Endothelial cell of umbilical vein (primary cell): Measurements from ENCODE around the gene EIF5AL1. TPM values are rescaled to one million over a fixed set of nuclear protein-coding genes. Genes with fewer than 3 reads are reported as not detected.
"Not testable (repeated sequence)": the region's sequence is repeated elsewhere in the genome, so short reads cannot be mapped to it uniquely, and the experiment has no call there.

Experiments
- BruUV-seq: library from RNA; stranded (reverse); fragments of 400-500 nt; replicated peaks from 2 replicates; lab custom pipeline; 2021; lab: Mats Ljungman, UMichigan
- CTCF ChIA-PET: fragments of 300-600, 350-600 bp; sonication (Branson Sonifier 250); formaldehyde crosslinking; loops from one replicate; lab custom pipeline; 2021; ENCODE audit warnings: antibody characterized with exemption, inconsistent platforms; lab: Charles Lee
- POLR2A ChIA-PET: fragments of 300-600, 350-600 bp; sonication (Branson Sonifier 250); formaldehyde crosslinking; loops from one replicate; lab custom pipeline; 2021; ENCODE audit warnings: antibody characterized with exemption, inconsistent platforms; lab: Charles Lee
- DNase-seq: peaks from one replicate; pipeline ENCODE4 v3.0.0-alpha.2; 2011; ENCODE audit warnings: low read depth, low spot score
- FAIRE-seq: peaks from 2 replicates; lab custom pipeline; 2011; peaks lifted over from hg19 to GRCh38; lab: Jason Lieb, UNC
- H2AFZ ChIP-seq: 2 replicates; pipeline ENCODE4 v1.6.0; 2012; ENCODE audit warnings: low read depth, low read length, control low read depth, inconsistent platforms
- H3K27ac ChIP-seq: 2 replicates; pipeline ENCODE4 v1.5.1; 2011; ENCODE audit warnings: low read depth, mild to moderate bottlenecking, control low read depth, low read length, moderate library complexity; ENCODE audit not compliant: insufficient read depth
- H3K27me3 ChIP-seq, 2 experiments: 2 replicates each; pipeline versions ENCODE4 v1.6.0 to v1.6.1; 2011; ENCODE audit warnings: low read length in 2 of 2, mixed read lengths in 1 of 2; ENCODE audit not compliant: control insufficient read depth in 2 of 2, insufficient read depth in 2 of 2
- H3K36me3 ChIP-seq, 2 experiments: 2 replicates in 1 of 2; 3 replicates in 1 of 2; pipeline ENCODE4 v1.5.1; 2011; ENCODE audit warnings: low read length in 2 of 2, mild to moderate bottlenecking in 1 of 2, moderate library complexity in 1 of 2; ENCODE audit not compliant: control insufficient read depth in 2 of 2, insufficient read depth in 2 of 2; ENCODE audit errors: extremely low read depth in 1 of 2
- H3K4me1 ChIP-seq: 3 replicates; pipeline ENCODE4 v1.5.1; 2011; ENCODE audit warnings: mild to moderate bottlenecking, low read length; ENCODE audit not compliant: control insufficient read depth, insufficient read depth; ENCODE audit errors: extremely low read depth
- H3K4me2 ChIP-seq: 2 replicates; pipeline ENCODE4 v1.6.1; 2011; ENCODE audit warnings: low read length, control low read depth, mixed read lengths; ENCODE audit not compliant: insufficient read depth
- H3K4me3 ChIP-seq, 3 experiments: fragments of 200-600 bp in 1 of 3; sonication (generic), shearing (Covaris generic) in 1 of 3; replicated peaks in 1 of 3; 2 replicates each; pipeline ENCODE4 v1.5.1; 2011 to 2016; ENCODE audit warnings: control low read depth in 3 of 3, low read length in 3 of 3, mild to moderate bottlenecking in 2 of 3, inconsistent platforms in 1 of 3, low read depth in 1 of 3, moderate library complexity in 1 of 3; ENCODE audit not compliant: insufficient read depth in 1 of 3
- H3K79me2 ChIP-seq: 2 replicates; pipeline ENCODE4 v1.6.0; 2012; ENCODE audit warnings: low read length, inconsistent platforms; ENCODE audit not compliant: control insufficient read depth, insufficient read depth
- H3K9ac ChIP-seq: replicated peaks from 2 replicates; pipeline ENCODE3; 2011; ENCODE audit warnings: low read length, control low read depth; ENCODE audit not compliant: insufficient read depth; ENCODE audit errors: extremely low read depth
- H3K9me1 ChIP-seq: replicated peaks from 3 replicates; pipeline ENCODE4 v1.6.0; 2011; ENCODE audit warnings: mild to moderate bottlenecking, low read length; ENCODE audit not compliant: control insufficient read depth, insufficient read depth; ENCODE audit errors: extremely low read depth
- H3K9me3 ChIP-seq: replicated peaks from 2 replicates; pipeline ENCODE4 v1.5.1; 2012; ENCODE audit warnings: low read length, inconsistent platforms; ENCODE audit not compliant: control insufficient read depth, insufficient read depth
- H4K20me1 ChIP-seq: replicated peaks from 2 replicates; pipeline ENCODE3; 2011; ENCODE audit warnings: mild to moderate bottlenecking, low read length; ENCODE audit not compliant: control insufficient read depth, insufficient read depth; ENCODE audit errors: extremely low read depth
- dilution Hi-C: fragments of 300-500 bp; cut with MboI; formaldehyde crosslinking; loops from one replicate; pipeline ENCODE4 v1.15.0; 2019; ENCODE audit warnings: low sequenced_read_pairs; ENCODE audit not compliant: extremely low pct_ligation_motif_present
- intact Hi-C: fragments of 100-400 bp; cut with micrococcal nuclease; formaldehyde crosslinking; loops from one replicate; pipeline ENCODE4 v1.10.0; 2022
- polyA plus RNA-seq, 4 experiments: library from polyadenylated mRNA; depleted of rRNA in 3 of 4; stranded (reverse) in 3 of 4; unstranded in 1 of 4; fragments of >200 nt; gene quantifications; 2 replicates each; pipeline versions ENCODE4 v1.2.1 to v1.2.3, GENCODE V29; 2011 to 2012; ENCODE audit warnings: missing spikeins in 1 of 4
- total RNA-seq: library from RNA; stranded (reverse); gene quantifications from 2 replicates; pipeline ENCODE4 v1.2.3, GENCODE V29; 2021

EIF5AL1 gene
- total and polyA plus RNA-seq, 2 donors (not counting 3 experiments of a cell fraction or from before 2014, with no cell fraction given) = 0.29 to 1.0 TPM

- H3K4me2 ChIP-seq, intact Hi-C loops, H3K4me3 ChIP-seq, H3K79me2 ChIP-seq, BruUV-seq, H3K9me3 ChIP-seq, H3K9ac ChIP-seq, H3K27ac ChIP-seq, H3K9me1 ChIP-seq, H3K4me1 ChIP-seq, H2AFZ ChIP-seq, dilution Hi-C loops, DNase-seq, H3K27me3 ChIP-seq, CTCF ChIA-PET, POLR2A ChIA-PET, H4K20me1 ChIP-seq, H3K36me3 ChIP-seq: not testable (repeated sequence)
- FAIRE-seq = peak; percentile 48
These were observed 32.8 kb downstream of the EIF5AL1 start for GRCh38 chr10:79544926-79545659.

GRCh38 chr10:79547128-79547527, 34.8 kb downstream of the EIF5AL1 start:
- CTCF ChIA-PET = interaction anchor here (2.7 kb wide), 1 partner anchor 10 kb away, joined by 9 read pairs; no protein-coding TSS in a partner anchor
- H4K20me1 ChIP-seq, H3K4me2 ChIP-seq, dilution Hi-C loops, H3K27me3 ChIP-seq, H3K79me2 ChIP-seq, H3K9ac ChIP-seq, intact Hi-C loops, H3K9me1 ChIP-seq, DNase-seq, H3K4me1 ChIP-seq, POLR2A ChIA-PET, H3K4me3 ChIP-seq, H3K27ac ChIP-seq, H3K36me3 ChIP-seq, BruUV-seq, FAIRE-seq, H3K9me3 ChIP-seq, H2AFZ ChIP-seq: not testable (repeated sequence)
